VCaP (cell line): ENCODE results near the gene PHLPP1.

Source experiments
- H3K27ac ChIP-seq: fragments of 450-650 bp; 2 replicates; pipeline ENCODE4 v1.5.1; 2017
- TF ChIP-seq, protein P1 (sequence below): fragments of 450-650 bp; conservative IDR thresholded peaks from 2 replicates; pipeline ENCODE4 v1.5.1; 2017; ENCODE audit warnings: mild to moderate bottlenecking, moderate library complexity

Gene PHLPP1

DNA sequence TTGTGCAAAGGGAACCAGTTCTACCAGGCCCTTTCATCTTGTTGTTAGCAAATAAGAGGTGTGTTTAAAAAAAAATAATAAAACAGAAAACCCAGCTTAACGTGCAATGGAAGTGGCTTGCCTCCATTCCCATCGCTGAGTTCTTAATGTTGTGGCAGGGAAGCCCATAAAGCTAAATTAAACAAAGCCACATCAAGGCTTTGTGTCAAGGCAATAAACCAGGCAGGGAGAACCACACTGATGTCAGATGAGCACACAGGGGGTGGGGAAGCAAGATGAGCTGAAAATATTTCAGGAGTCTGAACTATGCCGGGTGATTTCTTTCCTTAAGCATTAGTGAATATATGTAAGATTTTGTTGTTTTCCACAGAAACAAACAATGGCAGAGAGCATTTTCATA lies 73.5 kb downstream of the PHLPP1 start:
- TF ChIP-seq, protein P1, sequence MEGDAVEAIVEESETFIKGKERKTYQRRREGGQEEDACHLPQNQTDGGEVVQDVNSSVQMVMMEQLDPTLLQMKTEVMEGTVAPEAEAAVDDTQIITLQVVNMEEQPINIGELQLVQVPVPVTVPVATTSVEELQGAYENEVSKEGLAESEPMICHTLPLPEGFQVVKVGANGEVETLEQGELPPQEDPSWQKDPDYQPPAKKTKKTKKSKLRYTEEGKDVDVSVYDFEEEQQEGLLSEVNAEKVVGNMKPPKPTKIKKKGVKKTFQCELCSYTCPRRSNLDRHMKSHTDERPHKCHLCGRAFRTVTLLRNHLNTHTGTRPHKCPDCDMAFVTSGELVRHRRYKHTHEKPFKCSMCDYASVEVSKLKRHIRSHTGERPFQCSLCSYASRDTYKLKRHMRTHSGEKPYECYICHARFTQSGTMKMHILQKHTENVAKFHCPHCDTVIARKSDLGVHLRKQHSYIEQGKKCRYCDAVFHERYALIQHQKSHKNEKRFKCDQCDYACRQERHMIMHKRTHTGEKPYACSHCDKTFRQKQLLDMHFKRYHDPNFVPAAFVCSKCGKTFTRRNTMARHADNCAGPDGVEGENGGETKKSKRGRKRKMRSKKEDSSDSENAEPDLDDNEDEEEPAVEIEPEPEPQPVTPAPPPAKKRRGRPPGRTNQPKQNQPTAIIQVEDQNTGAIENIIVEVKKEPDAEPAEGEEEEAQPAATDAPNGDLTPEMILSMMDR: no peak
- peak overlapping the region; percentile 87 for H3K27ac ChIP-seq

DNA sequence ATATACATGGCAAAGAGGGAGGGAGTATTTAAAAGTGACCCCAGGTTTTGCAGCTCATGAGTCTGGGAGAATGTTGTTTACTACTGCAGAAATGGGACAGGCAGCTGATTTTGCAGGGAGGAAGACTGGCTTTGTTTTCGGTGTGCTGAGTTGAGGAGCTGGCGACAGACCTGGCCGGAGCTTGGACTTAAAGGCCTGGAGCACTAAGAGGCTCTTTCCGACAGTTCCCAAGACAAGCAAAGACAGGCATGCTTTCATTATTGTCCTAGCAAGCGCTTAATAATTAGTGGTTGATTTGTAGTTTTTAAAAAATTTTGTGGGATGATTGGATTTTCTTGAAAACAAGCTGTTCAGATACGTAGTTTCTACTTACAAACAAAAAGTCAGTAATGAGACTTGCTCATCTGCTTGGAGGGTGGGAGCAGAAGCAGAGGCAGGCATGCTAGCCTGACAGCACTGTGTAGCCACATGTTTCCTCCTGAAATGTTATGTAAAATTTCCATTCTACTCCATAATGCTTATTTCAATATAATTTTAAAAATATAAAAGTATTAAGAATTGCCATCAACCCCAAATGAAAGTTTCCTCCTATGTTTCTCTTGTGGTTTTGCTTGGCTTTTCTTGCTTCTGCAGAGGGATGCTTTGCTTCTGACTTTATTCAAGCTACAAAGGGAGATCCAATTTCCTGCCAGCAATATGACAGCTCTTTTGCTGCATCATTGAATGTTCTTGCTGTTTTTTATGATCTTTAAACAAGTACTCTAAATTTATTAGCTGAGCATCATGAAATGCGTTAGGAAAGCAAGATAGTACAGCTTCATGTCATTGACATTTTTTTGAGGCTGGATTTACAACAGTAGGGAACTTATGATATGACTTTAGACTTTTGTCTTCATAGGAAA lies 75.8 kb downstream of the PHLPP1 start:
- peak overlapping the region; percentile 87 for H3K27ac ChIP-seq
- TF ChIP-seq, protein P1: no peak

DNA sequence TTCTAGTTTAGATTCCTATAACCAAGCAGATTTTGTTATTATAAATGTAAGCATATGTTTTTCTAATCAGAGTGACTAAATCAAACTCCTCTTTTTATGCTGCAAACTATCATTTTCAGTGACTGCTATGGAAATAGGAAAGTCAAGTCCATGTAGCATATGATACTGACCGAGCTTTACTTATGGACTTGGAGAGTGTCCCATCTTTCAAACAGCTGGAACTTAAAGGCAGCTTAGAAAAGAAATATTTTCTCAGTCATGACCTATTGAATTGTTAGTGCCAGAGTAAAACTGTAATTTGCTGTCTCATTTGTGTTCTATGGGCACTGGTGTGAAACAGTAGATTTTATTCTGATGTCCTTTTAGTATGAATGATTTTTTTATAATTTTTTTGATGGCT lies 76.7 kb downstream of the PHLPP1 start:
- TF ChIP-seq, protein P1: no peak
- peak overlapping the region; percentile 87 for H3K27ac ChIP-seq

DNA sequence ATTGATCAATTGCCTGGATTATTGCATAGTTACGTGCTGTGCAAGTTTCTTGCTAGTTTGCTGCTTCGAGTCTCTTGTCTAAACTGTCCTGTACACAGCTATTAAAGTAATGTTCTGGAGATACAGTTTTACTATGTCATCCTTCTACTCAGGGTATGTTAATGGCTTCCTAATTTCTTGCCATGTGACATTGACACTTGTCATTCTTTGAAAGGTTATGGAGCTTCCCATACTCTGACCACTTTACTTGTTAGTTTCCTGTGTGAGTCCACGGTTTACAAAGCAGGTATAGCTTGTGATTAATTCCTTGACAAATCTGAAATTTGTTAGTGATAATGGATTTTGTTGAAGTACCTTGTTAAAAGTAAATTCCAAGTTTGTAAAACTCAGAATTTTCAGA lies 80.5 kb downstream of the PHLPP1 start:
- H3K27ac ChIP-seq: no peak overlapping the region
- TF ChIP-seq, protein P1: no peak

DNA sequence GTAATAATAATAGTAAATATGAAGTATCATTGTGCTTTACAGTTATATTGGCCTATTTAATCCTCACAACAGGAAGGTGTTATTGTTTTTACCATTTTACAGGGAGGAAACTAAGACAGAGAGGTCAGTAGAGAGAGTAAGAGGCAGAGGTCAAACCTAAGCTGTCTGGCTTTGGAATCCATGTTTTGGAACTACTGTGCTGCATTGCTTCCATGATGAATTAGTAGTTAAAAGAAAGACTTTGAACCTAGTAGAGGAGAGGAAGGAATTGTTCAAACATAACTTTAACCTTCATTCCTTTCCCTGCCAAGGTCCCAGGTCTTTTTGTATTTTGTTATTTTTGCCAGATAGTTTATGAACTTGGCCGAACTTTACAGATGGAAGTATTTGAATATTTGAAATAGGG lies 80.9 kb downstream of the PHLPP1 start:
- TF ChIP-seq, protein P1: no peak
- H3K27ac ChIP-seq: no peak overlapping the region

DNA sequence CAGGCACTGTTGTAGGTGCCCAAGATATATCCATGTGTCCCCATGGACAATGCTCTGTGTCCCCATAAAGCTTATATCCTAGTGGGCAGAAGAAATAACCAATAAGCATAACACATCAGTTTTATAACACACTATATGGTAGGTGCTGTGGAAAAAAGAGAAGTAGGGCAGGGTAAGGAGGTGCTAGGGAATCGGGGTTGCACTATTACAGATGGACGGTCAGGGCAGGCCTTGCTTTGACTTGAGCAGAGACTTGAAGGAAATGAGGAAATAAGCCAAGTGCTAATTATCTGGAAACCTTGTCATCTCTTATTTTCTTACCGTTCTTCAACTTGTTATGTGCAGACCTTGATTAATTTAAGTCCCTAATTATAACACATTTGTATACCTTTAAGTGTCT lies 82.0 kb downstream of the PHLPP1 start:
- TF ChIP-seq, protein P1: no peak
- H3K27ac ChIP-seq: no peak overlapping the region

DNA sequence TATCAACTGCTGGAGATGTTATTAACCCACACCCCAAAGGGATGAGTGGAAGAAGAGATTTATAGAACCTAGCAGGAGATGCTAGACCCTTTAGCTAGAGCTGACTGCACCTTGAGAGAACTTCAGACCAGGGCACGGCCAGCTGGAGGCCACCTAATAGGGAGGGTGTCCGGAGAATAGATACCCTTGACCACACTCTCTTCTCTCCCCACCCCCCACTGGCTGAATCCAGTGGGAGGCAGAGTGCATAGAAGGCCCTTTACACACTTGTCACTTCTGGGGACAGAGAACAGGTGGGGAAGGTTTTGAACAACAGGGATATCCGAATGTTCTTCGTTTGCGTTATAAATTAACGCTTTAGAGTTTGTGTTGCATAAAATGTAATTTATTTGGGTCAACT lies 84.6 kb downstream of the PHLPP1 start:
- H3K27ac ChIP-seq: peak overlapping the region; percentile 11; the same call in 1 of the 2 replicates
- TF ChIP-seq, protein P1: no peak
